GM19468 (cell line): Measurements from ENCODE around the gene PTCH2.

Experiments used
- ATAC-seq: cut with Tn5 transposase; IDR thresholded peaks from one replicate; pipeline ENCODE4 v1.9.1; 2021; ENCODE audit warnings: mild to moderate bottlenecking, moderate library complexity, moderate number of reproducible peaks; ENCODE audit not compliant: unreplicated experiment; ENCODE audit errors: extremely low read depth

PTCH2 gene

DNA sequence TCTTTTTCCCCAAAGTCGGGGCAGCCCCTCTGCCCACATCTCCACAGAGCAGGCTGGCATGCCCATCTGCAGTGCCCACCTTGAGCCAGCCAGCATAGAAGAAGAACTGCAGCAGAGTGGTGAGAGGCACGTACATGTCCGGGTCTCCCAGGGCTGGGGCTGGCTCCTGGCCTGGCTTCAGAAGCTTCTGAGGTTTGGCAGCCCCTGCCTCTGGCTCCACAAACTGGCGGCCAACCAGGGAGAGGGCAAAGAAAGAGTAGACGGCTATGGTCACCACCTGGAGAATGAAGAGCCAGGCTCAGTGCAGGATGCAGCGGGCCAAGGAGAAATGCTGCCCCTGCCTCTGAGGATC, 58.0 kb downstream of the PTCH2 start:
- no peak for ATAC-seq

DNA sequence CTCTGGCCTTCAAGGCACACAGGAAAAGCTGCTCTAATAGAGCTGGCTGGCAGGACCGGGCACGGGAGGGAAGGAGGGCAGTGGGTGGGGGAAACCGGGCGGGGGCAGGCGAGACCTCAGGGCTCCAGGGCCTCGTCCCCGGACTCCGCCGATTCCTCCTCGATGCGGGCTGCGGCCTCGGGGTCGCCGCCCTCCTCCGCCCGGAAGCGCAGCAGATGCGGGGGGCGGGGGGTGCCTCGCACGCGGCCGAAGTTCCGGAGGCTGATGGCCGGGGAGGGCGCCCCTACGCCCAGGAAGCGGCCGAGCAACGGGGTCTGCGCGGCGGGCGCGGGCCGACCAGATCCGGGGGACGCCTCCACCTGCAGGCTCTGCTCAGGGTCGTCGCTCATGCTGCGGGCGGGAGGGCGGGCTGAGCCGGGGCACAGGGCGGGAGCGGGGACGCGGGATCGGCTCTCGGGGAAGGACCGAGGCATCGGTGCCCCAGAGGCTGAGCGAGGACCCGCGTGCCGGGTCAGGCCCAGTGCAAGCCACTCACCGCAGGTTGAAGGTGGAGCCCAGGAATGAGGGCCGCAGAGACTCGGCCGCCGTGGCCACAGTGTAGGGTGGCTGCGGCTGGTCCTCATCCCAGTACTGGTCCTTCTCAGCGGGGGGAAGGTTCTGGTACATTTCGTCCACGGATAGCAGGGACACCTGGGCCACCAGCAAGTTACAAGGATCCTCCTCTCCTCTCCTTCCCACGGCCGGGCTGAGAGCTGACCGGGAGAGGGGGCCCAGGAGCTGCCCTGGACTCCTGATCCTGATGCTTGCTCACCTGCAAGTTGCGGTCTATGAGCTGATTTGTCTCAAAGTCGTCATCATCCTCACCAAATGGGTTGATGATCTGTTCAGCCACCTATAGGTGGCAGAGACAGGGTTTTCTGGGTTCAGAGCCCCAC, 58.7 kb downstream of the PTCH2 start:
- no peak for ATAC-seq

DNA sequence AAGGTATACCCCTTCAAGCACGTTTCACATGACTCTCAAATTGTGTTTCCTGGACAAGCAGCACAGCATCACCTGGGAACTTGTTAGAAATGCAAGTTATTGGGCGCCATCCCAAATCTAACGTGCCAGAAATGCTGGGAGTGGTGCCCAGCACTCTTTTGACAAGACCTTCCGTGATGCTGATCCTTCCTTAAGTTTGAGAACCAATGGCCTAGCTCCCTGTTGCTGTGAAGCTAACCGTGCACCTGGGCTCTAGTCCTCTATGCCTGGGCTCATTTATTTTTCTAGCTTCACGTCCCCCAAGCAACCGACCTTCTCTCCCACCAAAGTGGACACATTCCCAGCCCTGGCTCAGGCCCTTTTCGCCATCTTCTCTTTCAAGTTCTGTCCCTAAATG, 59.4 kb downstream of the PTCH2 start:
- ATAC-seq: no peak

DNA sequence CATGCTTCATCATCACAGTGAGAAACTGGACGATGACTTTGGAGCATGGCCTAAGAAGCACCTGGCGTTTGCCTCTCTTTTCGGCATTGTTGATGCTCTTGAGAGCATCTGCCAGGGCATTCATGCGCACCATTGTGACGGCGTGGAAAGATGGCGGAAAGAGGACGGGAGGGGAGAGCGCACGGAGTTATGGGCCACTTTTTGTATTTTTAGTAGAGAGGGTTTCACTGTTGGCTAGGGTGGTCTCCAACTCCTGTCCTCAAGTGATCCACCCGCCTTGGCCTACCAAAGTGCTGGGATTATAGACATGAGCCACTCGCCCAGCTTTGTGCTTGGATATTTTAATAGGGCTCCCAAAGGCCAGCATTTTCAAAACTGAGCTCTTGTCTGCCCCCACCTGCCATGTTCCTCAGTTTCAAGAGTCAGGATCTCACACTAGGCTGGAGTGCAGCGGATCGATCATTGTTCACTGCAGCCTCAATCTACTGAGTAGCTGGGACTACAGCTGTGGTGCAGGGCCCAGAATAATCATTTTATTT, 62.4 kb downstream of the PTCH2 start:
- no peak for ATAC-seq

DNA sequence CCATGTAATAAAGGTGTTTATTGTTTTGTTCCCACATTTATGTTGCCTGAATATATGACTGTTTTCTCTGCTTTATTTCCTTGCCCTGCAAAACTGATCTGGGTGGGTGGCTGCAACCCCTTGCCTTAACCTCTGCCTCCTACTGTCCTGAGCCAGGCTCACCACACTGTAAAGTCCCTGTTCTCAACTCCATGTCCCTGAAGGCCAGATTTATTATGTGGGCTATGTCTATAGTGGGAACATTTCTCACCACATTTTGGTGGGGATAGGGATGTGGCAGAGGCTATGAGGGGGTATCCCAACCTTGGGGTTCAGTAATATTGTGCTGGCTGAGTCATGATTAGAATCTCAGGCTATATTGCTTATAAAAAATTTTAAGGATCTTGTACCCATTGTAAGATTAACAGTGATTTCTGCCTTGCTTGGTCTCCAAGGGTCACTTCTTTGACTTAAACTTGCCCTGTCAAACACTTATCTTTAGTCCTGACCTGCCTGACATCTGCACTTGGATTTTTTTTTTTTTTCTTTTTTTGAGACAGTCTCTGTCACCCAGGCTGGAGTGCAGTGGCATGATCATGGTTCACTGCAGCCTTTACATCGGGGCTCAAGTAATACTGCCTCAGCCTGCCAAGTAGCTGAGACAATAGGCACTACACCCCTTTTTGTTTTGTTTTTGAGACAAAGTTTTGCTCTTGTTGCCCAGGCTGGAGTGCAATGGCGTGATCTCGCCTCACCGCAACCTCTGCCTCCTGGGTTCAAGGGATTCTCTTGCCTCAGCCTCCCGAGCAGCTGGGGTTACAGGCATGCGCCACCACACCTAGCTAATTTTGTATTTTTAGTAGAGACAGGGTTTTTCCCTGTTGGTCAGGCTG, 64.1 kb downstream of the PTCH2 start:
- no peak for ATAC-seq

DNA sequence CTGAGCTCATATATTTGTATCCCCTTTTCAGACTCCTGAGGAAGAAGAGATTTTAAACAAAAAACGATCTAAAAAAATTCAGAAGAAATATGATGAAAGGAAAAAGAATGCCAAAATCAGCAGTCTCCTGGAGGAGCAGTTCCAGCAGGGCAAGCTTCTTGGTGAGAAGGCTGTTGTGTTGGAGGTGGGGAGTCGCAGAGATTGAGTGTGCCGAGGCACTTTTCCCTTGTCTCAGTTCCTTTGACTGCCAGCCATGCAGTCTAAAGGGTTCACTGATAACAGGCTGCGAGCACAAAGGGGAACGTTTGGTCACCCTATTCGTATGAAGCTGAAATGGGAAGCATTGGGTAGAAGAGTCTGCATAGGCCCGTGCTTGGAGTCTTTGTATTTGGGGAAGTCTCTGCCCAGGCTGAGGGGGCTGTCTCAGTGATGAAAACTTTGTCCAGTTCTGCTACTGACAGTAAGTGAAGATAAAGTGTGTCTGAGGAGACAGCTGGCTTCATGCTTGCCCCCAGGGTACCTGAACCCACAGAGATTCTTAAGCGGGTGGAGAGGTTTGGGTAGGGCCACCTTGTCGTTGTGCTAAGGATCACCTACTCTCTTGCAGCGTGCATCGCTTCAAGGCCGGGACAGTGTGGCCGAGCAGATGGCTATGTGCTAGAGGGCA, 65.0 kb downstream of the PTCH2 start:
- ATAC-seq: no peak

DNA sequence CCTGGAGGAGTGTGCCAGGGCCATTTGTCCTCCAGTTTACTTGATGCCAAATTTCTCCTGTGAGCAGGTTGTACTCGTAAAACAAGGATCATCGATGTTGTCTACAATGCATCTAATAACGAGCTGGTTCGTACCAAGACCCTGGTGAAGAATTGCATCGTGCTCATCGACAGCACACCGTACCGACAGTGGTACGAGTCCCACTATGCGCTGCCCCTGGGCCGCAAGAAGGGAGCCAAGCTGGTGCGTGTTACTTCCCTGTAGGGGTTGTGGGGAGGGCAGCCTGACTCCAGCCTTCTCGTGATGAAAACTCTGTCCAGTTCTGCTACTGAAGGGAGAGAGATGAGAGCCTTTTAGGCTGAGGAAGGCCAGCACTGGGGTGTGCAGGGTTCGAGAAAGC, 65.5 kb downstream of the PTCH2 start:
- no peak for ATAC-seq

DNA sequence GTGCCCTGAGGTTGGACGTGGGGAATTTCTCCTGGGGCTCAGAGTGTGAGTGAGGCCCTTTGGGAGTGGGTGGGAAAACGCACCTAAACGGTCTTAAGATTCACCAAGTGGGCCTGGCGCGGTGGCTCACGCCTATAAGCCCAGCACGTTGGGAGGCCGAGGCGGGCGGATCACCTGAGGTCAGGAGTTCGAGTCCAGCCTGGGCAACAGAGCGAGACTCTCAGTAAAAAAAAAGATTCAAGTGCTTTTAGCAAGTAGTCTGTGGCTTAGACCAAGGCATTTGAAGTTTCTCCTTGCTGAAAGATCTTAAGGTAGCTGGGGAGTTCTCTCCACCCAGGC, 66.4 kb downstream of the PTCH2 start:
- no peak for ATAC-seq

DNA sequence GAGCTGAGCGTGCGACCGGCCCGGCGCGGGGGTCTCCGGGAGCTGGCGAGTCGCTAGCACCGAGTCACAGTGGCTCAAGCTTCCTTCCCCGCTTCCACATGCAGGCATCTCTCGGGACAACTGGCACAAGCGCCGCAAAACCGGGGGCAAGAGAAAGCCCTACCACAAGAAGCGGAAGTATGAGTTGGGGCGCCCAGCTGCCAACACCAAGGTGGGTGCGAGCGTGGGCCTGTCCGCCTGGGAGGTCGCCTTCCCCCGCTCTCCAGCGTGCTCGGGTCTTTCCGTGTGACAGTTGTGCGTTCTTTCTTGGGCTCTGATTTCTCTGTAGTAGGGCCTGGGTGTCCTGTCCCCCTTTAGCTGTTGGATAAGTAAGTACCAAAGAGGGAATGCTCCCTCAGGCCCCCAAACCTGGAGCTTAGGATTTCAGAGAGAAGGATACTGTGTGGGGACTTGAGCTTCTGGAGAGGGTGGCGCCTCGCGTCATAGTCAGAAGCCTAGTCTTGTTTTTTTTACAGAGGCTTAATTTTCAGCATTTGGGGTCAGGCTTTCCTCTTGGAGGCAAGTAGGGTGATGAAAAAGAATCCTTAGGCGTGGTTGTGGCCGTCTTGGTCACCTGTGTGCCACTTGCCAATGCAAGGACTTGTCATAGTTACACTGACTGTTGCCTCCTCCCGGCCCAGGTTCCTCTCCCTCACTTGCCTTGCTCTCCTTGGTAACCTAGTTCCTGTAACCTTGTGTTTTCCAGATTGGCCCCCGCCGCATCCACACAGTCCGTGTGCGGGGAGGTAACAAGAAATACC, 66.9 kb downstream of the PTCH2 start:
- no peak for ATAC-seq

DNA sequence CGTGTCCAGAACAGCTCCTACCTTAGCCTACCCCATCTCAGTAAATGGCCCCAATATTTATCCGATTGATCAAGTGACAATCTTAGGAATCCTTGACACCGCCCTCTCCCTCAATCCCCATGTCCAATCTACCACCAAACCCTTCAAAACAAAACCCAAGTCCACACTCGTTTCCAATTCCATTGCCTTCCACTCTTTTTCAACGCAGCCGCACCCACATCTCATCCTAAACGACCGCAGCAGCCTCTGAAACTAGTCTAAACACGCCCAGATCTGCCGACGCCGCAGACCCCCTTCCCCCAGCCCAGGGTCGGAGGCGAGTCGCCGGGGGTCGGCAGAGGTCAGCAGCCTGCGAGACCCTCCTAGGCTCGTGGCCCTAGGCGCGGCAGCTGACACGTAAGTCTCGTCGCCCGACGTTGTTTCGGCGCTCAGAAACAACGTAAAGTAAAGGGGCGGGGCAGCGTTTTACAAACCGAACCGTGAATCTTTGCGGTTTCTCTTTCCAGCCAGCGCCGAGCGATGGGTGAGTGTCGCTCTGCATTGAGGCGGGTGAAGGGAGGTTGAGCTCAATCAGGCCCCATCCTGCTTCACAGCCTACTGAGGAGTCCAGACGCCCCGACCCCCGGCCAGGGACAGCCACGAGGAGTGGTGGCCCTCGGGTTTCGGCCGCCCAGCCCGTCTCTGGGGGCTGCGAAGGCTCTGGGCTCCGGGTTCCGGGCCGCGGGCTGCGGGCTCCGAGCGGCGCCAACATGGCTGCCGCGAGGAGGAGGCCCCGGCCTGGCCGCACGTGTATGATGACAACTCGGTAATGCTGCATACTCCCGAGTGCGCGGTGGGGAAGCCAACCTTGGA, 67.7 kb downstream of the PTCH2 start, which contains the start of gene RPS8:
Gene RPS8, plus strand, starts transcription at position 463 of the 852 bp plus-strand sequence. Its CDS starts 57 bp downstream, at position 520.
- ATAC-seq: peak; percentile 66
